LNCaP clone FGC (cell line): ENCODE data around the gene RILP.
"Not testable (repeated sequence)": the region's sequence is repeated elsewhere in the genome, so short reads cannot be mapped to it uniquely, and the experiment has no call there.

Experiments used
- DNase-seq: peaks from one replicate; pipeline ENCODE4 v3.0.0-alpha.2; 2011; ENCODE audit warnings: low read depth
- H3K4me3 ChIP-seq: 2 replicates; pipeline ENCODE4 v1.5.1; 2011; ENCODE audit warnings: mild to moderate bottlenecking, low read depth, low read length, control low read depth
- TF ChIP-seq, protein P1 (sequence below): IDR thresholded peaks from 2 replicates; pipeline ENCODE4 v1.5.1; 2012; ENCODE audit warnings: mild to moderate bottlenecking; ENCODE audit not compliant: control insufficient read depth, insufficient read depth; ENCODE audit errors: extremely low read depth

RILP gene

DNA sequence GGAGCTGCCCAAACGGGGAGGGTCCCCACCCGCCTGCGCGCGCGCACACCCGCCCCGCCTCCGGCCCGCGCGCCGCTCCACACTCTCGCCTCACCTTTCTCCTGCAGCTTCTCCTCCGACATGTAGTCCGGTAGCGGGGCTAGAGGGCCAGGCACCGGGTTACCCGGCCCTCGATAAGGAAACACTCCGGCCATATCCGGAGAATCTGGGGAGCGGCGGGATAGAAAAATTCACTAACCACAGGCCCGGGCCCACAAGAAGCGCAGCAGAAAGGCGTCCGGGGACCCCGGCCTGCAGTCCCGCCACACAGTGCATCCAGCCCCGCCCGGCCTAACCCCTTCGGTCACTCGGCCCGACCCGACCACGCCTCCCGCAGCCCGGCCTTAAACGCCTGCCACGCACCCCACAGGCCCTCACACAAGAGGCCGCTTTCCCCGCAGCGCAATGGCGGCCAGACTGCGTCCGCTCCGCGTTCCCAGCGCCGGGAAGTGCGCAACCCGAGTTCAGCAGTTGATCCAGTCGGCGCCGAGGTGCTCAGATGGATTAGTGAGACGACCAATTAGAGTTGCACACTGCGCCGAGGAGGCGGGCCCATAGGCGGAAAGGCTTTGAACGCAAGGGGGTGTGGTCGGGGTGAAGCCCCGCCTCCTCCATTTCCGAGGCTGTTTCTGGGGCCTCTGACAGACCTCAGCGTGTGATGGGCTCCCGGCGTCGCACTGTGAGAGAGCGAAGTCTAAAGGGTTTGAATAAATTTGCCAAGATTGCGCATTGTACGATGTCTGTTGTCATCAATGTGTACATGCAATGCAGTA is 34.9 kb upstream of the RILP start, which contains the start of gene PRPF8:
TSS of gene PRPF8 (minus strand) at position 490 of the 812 bp plus-strand sequence. CDS start at position 194, 296 bp downstream.
- TF ChIP-seq, protein P1, sequence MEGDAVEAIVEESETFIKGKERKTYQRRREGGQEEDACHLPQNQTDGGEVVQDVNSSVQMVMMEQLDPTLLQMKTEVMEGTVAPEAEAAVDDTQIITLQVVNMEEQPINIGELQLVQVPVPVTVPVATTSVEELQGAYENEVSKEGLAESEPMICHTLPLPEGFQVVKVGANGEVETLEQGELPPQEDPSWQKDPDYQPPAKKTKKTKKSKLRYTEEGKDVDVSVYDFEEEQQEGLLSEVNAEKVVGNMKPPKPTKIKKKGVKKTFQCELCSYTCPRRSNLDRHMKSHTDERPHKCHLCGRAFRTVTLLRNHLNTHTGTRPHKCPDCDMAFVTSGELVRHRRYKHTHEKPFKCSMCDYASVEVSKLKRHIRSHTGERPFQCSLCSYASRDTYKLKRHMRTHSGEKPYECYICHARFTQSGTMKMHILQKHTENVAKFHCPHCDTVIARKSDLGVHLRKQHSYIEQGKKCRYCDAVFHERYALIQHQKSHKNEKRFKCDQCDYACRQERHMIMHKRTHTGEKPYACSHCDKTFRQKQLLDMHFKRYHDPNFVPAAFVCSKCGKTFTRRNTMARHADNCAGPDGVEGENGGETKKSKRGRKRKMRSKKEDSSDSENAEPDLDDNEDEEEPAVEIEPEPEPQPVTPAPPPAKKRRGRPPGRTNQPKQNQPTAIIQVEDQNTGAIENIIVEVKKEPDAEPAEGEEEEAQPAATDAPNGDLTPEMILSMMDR, result no peak
- peak; percentile 91 for DNase-seq
- H3K4me3 ChIP-seq, result peak within 1 kb of the TSS; percentile 88

DNA sequence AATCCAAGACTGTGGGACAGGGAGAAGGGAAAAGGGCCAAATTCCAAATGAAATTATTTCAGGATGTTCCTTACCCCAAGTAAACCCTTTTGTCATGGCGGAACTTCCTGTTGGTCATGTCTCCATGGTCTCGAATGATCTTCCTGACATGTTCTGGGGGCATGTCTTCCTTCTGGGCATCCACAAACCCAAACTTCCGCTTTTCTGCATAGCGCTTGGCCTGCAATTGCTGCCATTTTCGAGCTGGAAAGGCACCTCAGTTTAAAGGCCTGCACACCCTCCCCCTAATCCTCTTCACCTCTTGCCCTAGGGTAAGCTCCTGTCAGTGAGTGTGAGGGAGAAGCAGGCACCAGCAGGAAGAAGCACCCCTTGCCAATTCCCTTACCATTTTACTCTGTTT is 33.8 kb upstream of the RILP start:
- peak overlapping the region; percentile 88 for H3K4me3 ChIP-seq
- DNase-seq, result no peak
- TF ChIP-seq, protein P1, result no peak

- TF ChIP-seq, protein P1, result no peak
- DNase-seq, result no peak
- H3K4me3 ChIP-seq, result no peak overlapping the region
Measured at GRCh38 chr17:1676401-1676800, 26.7 kb upstream of the RILP start.

- no peak for DNase-seq
- TF ChIP-seq, protein P1, result no peak
- no peak overlapping the region for H3K4me3 ChIP-seq
Measured at GRCh38 chr17:1673041-1673785, 23.5 kb upstream of the RILP start.

DNA sequence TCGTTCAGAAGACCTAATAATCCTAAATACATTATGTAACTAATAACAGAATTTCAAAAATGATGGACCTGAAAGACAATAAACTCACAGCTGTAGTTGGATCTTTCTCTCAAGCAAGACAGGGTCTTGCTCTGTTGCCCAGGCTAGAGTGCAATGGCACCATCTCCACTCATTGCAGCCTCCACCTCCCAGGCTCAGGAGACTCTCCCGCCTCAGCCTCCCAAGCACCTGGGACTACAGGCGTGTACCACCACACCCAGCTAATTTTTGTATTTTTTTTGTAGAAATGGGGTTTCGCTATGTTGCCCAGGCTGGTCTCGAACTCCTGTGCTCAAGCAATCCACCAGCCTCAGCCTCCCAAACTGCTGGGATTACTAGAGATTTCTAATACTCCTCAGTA is 14.3 kb upstream of the RILP start:
- not testable (repeated sequence) for H3K4me3 ChIP-seq, DNase-seq

DNA sequence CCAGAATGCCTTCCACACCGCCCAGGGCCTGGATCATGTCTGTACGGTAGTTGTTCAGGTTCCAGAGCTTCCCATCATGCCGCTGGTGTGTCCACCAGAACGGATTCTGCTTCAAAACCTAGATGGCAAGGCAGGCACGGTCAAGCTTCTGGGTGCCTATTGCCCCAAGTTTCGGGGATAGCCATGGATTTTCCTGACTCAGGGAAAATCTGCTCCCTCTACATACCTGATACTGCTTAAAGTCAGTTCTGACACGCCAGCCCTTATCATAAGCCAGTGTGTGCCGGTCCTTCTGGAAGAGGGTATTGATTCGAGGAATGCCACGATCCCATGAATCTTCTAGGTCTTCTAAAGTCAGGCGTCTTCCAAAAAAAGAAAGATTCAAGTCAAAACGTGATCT is 11.4 kb upstream of the RILP start:
- TF ChIP-seq, protein P1, result no peak
- no peak for DNase-seq
- no peak overlapping the region for H3K4me3 ChIP-seq

- TF ChIP-seq, protein P1, result no peak
- no peak overlapping the region for H3K4me3 ChIP-seq
- no peak for DNase-seq
Measured at GRCh38 chr17:1658100-1658499, 8.4 kb upstream of the RILP start.
